ENCODE results near the gene MGAT4B.
"Not testable (repeated sequence)": the region's sequence is repeated elsewhere in the genome, so short reads cannot be mapped to it uniquely, and the experiment has no call there.

The MGAT4B gene

DNA sequence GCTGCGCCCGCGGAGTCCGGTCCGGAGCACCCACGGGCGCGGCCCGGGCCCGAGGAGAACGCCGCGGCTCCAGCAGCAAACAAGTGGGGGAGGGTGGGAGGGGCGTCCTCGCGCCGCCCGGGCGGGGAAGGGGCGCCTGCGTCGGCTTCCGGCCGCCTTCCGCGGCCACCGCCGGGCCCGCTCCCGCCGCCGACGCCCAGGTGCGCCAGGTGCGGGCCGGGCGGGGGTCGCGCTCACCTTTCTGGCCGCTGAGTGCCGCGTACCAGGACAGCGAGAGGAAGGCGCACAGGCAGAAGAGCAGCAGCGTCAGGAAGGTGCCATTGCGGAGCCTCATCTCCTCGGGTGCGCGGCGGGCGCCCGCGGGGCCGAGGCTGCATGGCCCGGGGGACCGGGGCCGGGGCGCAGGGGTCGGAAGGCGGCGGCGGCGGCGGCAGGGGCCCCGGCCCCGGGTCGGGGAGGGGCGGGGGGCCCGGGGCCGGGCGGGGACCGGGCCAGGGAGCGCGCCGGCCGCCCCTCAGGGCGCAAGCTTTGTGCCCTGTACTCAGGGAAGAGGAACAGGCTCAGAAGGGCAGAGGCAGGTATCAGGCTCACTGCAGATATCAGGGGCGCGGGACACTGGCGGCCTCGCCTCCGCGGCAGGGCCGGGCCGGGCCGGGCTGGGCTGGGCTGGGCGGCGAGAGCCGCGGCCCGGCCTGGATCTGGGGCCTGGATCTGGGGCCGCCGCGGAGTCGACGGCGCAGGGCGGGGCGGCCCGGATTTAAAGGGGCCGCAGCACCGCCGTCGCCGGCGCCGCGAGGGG is at the start of gene MGAT4B:
MGAT4B (minus strand) TSS at position 617 of the 799 bp plus-strand sequence; CDS start at position 334, 283 bp downstream.
- DNase-seq (ENCODE audit: low read depth), result no peak

DNA sequence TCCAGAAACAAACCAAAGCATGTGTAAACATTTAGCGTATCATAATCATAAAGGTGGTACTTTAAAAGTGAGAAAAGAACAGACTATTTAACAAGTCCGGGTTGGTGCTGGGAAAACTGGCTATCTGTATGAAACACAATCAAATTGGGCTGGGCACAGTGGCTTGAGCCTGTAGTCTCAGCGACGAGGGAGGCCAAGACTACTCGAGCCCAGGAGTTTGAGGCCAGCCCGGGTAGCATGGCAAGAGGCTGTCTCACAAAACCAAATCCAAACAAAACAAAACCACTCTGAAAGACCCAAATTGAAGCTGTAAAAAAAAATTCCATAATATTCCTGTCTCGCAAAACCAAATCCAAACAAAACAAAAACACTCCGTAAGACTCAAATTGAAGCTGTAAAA is 47.7 kb upstream of the MGAT4B start:
- no peak for DNase-seq (ENCODE audit: low read depth)

DNA sequence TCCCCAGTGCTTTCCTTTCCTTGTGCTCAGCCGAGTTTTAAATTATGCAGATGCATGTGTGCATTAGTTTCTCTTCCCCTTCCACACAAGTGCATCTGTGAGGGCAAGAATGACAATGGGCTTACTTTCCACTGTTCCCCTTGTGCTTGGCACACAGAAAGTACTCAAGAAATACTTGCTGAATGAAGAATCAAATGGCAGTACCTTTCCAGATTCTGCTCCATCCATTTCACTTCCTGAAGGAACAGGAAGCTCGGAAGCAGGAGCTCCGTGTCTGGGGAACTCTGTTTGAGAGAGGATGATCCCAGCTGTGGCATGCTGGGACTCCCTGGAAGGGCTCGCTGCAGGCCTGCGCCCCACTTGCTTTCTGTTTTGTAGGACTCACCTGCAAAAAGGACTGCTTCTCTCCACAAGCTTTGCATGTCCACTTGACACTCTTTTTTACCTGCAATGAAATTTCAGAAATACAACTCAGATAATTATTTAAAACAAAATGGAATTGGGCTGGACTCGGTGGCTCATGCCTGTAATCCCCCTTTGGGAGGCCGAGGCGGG is 46.4 kb upstream of the MGAT4B start:
- no peak for DNase-seq (ENCODE audit: low read depth)

DNA sequence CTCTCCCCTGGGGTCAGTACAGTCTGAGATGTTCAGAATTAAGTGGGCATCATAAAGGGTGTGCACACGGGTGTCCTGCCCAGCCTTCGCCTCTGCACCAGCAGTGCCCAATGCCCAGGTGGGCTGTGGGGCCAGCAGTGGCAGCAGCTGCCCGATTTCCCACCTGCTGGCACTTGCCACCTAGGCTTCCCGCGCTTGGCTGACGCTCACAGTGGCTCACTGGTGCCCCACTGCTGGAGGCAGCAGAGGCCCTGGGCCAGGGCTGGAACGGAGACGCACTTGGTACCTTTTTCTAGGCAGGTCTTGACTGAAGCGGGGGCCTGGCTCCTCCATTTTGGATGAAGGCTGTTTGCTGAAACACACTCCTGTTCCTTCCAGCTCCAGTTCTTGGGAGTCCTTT is 35.0 kb upstream of the MGAT4B start:
- no peak for DNase-seq (ENCODE audit: low read depth)

DNA sequence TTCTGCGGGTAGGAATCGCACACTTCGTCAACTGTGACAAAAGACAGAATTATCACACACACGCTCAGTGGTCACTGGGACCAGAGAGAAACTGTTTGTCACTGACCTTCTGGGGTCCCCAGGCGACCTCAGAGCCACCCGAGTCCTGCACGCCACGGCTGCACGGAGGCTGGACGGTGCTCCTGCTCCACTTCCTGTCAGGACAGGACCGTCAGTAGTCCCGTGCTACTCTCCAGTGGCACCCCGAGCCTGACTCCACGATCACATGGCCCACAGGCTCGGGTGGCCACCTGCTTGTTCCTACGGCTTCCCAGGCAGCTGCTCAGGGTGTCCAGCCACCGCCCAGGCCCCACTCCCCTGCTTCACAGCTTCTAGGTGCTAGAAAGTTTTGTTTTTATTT is 34.1 kb upstream of the MGAT4B start:
- DNase-seq (ENCODE audit: low read depth), result no peak

DNA sequence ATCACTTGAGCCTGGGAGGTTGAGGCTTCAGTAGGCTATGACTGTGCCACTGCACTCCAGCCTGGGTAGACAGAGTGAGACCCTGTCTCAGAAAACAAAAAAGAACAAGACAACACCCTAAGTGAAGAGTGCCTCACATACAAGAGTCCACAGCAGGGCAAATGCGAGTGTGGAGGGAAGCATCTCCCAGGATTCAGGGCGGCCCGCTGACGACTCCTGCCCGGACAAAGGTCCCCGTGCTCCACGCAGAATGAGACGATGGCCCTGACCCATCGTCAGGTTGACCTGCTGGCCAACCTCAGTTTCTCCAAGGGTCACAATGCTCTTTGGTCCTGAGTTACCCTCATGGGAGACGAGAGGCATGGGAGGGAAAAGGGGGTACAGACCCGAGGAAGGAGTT is 33.7 kb upstream of the MGAT4B start:
- DNase-seq (ENCODE audit: low read depth), result no peak

DNA sequence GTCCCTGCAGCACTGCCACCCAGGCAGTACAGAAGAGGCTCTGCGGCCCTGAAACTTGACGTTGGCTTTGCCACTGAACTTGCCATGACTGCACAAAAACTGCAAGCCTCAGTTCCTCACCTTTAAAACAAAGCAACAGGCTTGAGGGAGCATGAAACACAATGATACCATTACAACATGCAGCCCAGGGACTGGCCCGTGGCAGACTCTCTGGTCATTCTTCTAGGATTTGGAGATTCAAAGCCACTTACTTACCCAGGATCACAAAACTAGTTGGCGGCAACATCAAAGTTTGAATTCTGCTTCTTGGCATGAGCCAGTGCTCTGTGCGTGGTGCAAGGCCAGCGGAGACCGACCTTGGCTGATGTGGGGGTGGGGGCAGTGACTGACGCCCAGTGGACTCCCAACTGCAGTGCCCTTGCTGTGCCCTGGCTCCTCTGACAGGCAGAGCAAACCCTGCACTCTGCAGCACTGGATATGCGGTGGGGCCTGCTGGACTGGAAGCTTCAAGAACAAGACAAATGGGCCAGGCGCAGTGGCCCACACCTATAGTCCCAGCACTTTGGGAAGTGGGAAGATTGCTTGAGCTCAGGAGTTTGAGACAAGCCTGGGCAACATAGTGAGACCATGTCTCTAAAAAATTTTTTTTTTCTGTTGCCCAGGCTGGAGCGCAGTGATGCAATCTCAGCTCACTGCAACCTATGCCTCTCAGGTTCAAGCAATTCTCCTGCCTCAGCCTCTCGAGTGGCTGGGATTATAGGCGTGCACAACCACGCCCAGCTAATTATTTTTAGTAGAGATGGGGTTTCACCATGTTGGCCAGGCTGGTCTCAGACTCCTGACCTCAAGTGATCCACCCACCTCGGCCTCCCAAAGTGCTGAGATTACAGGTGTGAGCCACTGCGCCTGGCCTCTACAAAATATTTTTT is 32.9 kb upstream of the MGAT4B start:
- DNase-seq (ENCODE audit: low read depth), result no peak

DNA sequence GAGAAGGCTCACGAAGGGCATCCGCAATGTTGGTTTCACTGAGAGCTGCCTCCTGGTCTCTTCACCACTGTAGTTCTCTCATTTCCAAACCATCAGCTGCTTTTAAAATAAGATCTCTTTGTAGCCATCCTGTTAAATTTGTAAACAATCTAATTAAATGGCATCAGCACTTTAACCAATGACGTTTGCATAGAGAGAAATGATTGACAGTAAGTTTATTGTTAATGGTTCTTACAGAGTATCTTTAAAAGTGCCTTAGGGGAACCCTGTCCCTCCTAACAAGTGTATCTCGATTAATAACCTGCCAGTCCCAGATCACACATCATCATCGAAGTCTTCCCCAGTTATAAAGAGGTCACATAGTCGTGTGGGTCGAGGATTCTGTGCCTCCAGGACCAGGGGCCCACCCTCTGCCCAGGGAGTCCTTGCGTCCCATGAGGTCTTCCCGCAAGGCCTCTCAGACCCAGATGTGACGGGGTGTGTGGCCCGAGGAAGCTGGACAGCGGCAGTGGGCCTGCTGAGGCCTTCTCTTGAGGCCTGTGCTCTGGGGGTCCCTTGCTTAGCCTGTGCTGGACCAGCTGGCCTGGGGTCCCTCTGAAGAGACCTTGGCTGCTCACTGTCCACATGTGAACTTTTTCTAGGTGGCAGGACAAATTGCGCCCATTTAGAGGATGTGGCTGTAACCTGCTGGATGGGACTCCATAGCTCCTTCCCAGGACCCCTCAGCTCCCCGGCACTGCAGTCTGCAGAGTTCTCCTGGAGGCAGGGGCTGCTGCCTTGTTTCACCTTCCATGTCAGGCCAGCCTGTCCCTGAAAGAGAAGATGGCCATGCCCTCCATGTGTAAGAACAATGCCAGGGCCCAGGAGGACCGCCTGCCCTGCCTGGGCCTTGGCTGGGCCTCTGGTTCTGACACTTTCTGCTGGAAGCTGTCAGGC is 30.7 kb upstream of the MGAT4B start:
- no peak for DNase-seq (ENCODE audit: low read depth)

DNA sequence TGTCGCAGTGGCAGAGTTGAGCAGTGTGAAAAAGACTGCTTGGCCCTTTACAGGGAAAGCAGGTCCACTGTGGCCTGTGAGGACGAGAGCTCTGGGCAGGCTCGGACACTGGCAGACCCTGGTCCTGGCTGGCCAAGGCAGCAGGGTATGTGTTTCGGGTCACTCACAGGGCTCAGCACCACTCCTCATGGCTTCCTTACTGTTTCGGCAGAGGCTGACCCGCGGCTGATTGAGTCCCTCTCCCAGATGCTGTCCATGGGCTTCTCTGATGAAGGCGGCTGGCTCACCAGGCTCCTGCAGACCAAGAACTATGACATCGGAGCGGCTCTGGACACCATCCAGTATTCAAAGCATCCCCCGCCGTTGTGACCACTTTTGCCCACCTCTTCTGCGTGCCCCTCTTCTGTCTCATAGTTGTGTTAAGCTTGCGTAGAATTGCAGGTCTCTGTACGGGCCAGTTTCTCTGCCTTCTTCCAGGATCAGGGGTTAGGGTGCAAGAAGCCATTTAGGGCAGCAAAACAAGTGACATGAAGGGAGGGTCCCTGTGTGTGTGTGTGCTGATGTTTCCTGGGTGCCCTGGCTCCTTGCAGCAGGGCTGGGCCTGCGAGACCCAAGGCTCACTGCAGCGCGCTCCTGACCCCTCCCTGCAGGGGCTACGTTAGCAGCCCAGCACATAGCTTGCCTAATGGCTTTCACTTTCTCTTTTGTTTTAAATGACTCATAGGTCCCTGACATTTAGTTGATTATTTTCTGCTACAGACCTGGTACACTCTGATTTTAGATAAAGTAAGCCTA is 29.8 kb upstream of the MGAT4B start:
- DNase-seq (ENCODE audit: low read depth), result peak; percentile 38

DNA sequence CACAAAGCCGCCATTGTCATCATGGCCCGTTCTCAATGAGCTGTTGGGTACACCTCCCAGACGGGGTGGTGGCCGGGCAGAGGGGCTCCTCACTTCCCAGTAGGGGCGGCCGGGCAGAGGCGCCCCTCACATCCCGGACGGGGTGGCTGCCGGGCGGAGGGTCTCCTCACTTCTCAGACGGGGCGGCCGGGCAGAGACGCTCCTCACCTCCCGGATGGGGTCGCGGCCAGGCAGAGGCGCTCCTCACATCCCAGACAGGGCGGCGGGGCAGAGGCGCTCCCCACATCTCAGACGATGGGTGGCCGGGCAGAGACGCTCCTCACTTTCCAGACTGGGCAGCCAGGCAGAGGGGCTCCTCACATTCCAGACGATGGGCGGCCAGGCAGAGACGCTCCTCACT is 28.2 kb upstream of the MGAT4B start:
- DNase-seq (ENCODE audit: low read depth), result not testable (repeated sequence)

DNA sequence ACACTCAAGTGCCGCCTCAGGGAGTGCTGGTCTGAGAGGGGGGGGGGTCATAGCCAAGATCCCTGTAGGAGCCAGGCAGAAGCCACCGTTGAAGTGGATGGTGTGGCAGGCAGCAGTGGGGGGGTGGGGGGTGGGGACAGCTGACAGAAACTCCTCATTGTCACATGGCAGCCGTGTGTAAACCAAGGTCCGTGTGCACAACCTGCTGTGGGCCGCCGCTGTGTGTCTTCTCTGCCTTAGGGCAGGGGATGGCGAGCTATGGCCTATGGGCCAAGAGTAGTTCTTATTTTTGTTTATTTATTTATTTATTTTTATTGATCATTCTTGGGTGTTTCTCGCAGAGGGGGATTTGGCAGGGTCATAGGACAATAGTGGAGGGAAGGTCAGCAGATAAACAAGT is 27.5 kb upstream of the MGAT4B start:
- DNase-seq (ENCODE audit: low read depth), result no peak

DNA sequence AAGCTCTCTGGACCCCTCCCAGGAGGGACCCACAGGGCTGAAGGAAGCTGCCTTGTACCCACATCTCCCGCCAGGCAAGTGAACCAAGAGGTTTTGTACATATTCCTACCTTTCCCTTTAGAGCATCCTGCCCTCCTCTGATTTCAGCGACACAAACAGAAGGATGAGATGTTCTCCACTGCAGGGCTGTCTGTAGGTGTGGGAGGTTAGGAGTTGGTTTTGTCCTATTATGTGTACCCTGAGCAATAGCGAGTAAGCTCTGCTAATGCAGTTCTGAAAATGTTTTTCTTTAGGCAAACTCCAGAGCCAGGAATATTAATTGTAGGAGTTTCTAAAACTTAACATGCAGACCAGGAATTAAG is 27.0 kb upstream of the MGAT4B start:
- DNase-seq (ENCODE audit: low read depth), result no peak

DNA sequence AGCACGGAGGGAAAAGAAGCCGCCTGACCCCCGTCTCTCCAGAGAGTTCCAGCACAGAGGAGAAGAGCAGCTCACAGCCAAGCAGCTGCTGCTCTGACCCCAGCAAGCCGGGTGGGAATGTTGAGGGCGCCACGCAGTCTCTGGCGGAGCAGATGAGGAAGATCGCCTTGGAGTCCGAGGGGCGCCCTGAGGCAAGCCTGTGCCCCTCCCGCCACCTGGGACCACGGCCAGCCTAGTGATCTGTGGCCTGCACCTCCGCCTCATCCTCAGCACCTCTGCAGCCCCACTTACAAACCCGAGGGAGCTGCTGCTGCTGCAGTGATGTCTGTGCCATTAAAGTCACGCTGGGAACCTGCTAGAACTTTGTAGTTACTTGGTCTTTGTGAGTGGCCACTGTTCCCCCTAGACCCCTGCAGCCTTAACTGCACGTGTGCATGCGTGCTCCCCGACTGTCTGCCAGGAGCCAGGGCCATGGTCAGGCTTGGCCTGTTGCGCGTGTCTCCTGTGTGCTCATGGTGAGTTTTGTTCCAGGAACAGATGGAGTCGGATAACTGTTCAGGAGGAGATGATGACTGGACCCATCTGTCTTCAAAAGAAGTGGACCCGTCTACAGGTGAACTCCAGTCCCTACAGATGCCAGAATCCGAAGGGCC is 26.5 kb upstream of the MGAT4B start:
- DNase-seq (ENCODE audit: low read depth), result no peak

DNA sequence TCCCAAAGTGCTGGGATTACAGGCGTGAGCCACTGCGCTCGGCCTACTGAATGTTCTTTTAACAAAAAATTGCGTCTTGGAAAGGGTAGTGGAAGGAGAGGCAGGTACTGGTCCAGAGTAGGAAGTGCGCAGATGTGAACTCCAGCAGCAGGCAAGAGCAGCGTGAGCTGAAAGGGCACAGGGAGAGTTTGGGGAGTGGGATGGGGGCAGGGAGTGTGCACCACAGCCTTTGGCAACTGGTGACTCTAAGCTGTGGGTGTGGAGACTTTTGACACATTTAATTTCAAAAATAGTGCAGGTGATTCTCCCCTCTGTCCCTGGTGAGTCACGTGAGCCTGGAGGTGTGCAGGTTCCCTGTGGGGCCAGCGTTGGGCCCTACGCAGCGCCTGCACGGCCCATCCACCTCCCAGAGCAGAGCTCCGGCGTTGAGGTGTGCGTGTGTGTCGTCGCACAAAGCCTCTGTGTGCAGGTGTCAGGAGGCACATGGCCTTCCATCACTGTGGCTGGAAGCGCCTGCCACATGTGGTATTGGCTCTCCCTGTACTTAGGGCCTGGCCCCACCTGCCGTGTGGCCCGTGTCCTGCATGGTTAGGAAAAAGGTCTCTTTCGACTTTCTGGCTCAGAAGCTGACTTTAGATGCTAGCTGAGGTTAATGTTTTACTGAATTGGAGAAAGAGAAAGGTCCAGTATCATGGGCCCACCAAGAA is 25.5 kb upstream of the MGAT4B start:
- no peak for DNase-seq (ENCODE audit: low read depth)

DNA sequence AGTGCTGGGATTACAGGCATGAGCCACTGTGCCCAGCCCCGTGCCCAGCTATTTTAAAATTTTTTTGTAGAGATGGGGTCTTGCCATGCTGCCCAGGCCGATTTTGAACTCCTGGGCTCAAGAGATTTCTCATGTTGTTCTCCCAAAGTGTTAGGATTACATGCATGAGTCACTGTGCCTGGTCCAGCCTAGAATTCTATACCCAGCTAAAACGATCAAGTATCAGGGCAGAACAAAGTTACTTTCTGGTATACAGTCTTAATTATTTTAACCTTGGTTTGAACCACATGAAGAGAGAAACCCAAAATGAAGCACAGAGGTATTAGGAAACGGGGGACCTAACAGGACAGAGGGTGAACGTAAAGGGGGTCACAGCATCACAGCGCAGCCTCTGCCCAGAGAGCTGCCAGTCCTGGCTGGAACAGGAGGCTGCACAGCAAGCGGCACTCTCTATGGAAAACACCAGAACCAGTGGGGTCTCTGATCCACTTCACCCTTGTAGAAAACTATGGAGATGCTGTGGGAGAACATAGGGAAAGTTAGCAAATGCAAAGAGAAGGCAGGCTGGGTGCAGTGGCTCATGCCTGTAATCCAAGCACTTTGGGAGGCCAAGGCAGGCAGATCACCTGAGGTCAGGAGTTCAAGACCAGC is 24.3 kb upstream of the MGAT4B start:
- DNase-seq (ENCODE audit: low read depth), result no peak

DNA sequence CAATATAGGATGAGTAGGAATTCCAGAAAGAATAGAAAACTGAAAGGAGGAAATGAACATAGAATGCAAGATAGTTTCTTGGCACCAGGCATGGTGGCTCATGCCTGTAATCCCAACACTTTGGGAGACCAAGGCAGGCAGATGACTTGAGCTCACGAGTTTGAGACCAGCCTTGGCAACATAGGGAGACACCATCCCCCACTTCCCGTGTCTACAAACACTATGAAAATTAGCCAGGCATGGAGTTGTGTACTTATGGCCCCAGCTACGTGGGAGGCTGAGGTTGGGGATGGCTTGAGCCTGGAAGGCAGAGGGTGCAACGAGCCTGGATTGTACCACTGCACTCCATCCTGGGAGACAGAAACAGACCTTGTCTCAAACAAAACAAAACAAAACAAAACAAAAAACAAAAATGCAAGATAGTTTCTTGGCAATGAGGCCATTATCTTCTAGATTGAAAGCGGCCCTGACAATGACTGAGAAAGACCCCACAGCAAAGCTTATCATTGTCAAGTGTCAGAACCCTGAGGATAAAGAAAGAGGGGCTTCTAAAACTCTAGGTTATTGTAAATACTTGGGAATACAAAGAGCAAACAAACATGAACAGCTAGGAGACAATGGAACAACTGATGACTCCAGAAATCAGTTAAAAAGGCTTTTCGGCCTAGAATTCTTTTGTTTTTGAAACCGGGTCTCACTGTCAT is 23.2 kb upstream of the MGAT4B start:
- DNase-seq (ENCODE audit: low read depth), result no peak

DNA sequence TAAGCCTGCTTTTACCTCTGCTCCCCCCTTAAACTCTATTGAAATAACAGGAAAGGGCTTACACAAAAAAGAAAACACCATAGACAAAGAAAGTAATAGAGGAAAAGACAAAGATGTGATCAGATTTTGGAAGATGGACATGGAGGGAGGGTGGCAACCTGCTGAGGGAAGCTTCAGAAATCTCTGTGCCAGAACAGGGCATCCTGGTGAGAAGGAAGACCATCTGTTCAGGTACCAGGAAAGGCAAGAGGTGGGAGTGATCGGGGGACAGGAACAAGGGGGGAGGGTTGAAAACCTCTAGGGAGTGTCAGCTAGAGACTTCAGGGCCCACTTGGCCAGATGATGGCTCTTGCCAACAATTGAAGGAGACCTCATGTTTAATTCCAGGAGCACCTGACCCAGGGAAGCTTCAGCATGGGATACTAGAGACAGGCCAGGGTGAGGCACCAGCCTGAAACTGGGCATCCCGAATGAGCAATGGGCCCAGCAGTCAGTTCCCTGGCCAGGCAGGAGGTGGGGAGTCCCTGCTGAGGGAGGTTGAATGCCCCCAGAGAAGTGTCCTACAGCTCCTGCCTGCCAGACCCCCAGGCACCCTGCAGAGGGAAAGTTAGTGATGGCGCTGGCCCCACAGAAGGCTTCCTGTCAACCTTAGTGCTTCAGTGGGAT is 22.2 kb upstream of the MGAT4B start:
- no peak for DNase-seq (ENCODE audit: low read depth)

DNA sequence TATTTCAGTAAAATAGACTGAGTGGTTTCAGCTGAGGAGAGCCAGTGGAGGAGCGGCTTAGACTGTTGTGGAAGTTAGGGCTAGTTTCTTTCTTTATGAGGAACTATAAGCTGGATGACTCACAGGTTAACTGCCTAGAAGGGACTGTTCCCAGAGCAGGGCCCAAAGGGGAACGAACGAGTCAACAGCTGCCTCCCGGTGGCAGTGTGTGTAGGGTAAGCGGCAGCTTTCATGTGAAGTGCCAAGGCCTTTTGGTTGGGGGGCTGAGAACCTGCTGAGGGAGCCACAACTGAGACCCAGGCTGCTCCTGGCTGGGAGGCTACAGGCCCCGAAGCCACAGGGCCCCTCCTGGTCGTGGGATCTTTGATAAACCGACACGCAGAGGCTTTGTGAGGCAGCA is 21.0 kb upstream of the MGAT4B start:
- no peak for DNase-seq (ENCODE audit: low read depth)

Data from stimulated activated CD8-positive, alpha-beta memory T cell treated with anti-CD3 and anti-CD28 coated beads, Interleukin-12 subunit alpha, Interleukin-12 subunit beta, amount 100 ng/mL, for 1 hour (primary cell).